NCI-H2107 treated with DMSO at 0.1 percent for 48 hours (cell line): ENCODE measurements around the gene RNFT2.

Experiments
- DNase-seq: peaks from one replicate; lab custom pipeline; 2025; ENCODE audit not compliant: unreplicated experiment; lab: John Stamatoyannopoulos, UW

RNFT2 gene

DNA sequence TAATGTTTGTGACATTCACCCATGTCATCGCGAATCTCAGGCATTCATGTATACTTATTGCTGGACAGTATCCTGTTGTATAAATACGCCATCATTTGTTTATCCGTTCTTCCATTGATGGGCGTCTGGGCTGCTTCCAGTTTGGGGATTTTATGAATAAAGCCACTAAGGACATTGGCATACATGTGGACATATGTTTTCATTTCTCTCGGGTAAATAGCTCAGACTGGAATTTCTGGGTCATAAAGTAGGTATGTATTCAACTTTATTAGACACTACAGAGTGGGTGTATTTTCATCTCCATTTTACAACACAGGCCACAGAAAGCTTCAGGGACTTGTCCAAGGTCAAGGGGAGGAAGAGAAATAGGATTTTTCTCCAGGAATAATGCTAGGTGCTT is 94.2 kb downstream of the RNFT2 start:
- DNase-seq, result no peak

DNA sequence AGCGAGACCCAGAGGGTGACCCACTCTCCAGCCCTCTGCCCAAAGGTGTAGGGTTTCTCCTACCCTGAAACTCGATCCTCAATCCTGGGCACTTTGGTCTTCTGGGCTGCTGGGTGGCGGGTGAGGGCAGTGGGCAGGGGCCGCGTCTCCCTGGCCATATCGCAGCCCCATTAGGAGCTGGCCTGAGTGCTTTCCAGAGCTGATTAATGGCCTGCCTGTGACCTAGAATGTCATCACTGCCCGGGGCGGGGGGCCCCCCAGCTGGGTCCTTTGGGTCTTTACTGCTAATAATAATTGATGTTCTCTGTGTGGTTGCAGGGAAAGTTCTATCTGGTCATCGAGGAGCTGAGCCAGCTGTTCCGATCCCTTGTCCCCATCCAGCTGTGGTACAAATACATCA is 95.4 kb downstream of the RNFT2 start:
- no peak for DNase-seq

DNA sequence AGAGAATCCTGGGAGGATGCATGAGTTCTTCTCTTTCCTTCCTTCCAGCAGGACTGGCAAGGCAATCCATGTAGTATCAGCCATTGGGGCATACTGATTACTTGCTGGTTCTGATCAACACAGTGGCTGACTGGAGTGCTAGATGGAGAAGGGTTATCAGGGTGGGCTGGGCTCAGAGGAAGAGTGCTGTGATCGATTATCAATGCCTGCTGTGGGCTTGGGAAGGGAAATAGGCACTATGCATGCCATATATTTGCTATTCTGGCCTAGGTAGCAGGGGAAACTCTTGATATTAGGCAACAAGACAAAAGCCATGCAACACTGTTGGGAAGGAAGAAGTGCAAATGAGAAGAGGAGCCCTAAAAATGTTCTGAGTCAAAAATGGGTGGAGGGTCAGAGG is 97.4 kb downstream of the RNFT2 start:
- no peak for DNase-seq

DNA sequence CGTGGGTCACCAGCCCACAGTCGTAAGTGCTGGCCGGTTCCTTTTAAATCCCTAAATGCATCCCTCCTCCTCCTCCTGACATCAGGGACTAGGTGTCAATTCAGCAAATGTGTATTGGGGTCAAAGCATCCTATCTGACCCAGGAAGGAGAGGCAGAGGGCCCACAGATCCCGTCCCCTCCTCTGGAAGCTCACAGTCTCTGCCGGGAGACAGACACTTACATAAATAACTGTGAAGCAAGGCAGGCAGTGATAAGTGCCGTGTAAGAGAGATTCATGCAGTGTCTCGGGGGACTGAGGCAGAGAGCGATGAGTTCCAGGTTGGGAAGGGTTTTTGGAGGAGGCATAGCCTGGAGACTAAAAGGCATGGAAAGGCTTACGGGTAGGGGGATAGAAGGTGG is 99.0 kb downstream of the RNFT2 start:
- DNase-seq, result no peak

DNA sequence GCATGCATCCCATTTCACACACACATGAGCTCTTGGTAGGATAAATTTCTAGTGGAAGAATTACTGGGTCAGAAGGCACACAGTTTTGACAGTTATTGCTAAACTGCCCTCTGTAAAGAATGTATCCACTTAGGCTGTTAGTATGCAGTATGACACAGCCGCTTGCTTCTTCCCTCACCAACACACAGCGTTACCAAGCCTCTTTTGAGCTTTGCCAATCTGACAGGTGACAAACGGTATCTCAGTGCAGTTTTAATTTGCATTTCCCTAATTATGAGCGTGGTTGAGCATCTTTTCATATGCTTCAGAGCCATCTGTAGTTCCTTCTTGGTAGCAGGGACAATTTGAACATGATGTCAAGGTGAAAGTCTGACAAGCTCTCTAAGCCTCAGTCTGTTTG is 100.2 kb downstream of the RNFT2 start:
- no peak for DNase-seq

DNA sequence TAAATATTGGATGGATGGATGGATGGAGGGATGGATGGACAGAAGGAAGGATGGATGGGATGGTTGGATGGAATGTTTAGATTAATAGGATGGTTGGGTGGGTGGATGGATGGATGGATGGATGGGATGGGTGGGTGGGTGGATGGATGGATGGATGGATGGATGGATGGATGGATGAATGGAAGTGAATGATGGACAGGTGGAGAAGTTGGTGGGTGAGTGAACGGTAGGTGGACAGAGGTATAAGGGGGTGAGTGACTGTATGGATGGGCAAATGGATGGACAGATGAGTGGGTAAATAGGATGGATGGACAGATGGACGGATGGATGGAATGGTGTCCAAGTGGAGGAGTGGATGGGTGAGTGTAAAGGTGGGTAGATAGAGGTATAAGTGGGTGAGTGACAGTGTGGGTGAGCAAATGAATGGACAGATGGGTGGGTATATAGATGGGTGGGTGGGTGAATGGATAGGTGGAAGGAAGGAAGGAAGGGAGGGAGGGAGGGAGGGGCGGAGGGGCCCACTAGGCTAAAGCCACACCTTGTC is 101.2 kb downstream of the RNFT2 start:
- no peak for DNase-seq

DNA sequence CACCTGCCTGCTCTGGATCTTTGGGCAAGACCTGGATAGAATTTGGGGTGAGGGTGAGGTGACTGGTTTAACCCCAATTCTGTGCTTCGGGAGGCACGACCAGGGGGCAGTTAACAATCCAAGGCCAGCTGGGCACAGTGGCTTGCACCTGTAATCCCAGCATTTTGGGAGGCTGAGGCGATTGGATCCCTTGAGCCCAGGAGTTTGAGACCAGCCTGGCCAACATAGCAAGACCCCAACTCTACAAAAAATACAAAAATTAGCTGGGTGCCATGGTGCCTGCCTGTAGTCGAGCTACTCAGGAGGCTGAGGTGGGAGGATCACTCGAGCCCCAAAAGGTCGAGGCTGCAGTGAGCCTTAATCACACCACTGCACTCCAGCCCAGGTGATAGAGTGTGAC is 105.0 kb downstream of the RNFT2 start:
- no peak for DNase-seq

DNA sequence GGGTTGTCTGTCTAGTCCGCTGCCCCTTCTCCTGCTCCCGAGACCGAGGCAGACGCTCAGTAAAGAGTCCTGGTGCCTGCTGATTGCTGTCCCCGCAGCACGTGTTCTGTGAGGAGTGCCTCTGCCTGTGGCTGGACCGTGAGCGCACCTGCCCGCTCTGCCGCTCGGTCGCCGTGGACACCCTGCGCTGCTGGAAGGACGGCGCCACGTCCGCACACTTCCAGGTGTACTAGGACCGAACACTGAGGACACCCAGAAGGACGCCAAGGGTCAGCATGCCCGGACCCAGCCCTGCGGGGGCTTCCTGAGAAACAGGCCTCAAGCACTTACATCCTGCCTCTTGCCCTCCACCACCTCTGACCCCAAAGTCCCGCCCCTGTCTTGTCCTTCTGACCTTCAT is 111.1 kb downstream of the RNFT2 start:
- no peak for DNase-seq

DNA sequence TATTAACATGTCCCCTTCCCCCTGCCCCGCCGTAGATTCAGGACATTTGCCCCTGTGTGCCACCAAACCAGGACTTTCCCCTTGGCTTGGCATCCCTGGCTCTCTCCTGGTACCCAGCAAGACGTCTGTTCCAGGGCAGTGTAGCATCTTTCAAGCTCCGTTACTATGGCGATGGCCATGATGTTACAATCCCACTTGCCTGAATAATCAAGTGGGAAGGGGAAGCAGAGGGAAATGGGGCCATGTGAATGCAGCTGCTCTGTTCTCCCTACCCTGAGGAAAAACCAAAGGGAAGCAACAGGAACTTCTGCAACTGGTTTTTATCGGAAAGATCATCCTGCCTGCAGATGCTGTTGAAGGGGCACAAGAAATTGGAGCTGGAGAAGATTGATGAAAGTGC is 114.2 kb downstream of the RNFT2 start:
- no peak for DNase-seq

DNA sequence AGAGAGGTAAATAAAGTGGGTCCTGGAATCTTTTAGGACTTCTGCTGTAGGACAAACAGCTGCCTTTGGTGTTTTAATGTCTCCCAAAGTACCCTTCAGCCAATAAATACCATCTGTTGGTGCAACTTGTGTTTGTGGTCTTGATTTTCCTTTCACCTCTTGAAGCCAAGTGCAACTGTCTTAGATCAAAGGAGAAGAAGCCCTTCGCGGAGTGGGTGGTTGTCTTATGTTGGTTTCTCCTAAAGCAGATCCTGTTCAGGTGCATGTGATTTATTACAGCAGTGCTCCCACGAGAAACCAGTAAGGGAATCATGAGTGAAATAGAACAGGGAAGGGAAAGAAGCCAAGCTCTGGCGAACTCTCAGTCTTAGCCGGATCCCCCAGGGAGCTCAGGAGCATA is 115.4 kb downstream of the RNFT2 start:
- no peak for DNase-seq

DNA sequence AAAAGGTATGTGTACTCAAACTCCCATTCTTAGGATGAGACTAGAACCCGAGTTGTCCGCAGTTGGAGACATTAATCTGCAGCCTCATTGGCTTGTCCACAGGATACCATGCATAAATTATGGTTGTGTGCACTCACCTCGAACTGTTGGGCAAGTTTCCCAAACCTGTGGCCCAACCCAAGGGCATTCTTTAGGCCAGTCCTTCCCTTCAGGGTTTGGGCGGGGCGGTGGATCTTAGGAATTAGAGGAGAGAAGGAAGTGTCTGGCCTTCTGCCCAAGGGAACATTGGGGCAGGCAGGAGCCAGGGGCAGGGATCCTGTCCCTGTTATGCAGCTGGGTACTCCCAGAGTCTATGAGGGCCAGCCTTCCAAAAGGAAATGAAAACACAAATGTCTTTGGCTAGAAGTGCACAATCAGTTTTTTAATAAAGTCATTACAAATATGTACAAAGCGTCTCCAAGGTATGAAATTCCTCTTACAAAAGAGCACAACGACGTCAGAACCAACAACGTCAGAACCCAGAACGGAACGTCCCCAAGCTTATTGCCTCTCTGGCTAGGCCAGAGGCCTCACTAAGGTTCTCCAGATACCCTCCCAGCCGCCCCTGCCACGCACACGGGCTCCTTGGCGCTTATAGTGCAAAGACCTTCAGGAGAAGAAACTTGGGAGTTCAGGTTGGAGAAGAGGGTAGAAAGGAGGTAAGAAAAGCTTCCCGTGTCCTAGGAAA is 117.8 kb downstream of the RNFT2 start:
- DNase-seq, result no peak

DNA sequence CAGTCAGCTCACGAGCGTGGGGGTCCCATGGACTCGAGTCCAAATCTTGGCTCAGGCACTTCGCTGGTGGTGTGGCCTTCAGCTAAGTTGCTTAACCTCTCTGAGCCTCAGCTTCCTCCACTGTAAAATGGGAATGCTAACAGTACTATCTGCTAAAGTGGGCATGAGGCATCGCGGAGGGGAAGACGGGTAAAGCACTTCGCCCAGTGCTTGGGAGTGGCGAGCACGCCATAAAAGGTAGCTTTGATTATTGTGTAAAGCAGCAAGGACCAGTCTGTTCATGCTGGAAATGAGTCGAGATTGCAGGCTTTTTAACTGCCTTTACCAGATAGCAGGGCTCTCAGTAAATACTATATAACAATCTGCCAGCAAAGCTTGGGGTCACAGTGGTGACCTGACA is 118.6 kb downstream of the RNFT2 start:
- no peak for DNase-seq

DNA sequence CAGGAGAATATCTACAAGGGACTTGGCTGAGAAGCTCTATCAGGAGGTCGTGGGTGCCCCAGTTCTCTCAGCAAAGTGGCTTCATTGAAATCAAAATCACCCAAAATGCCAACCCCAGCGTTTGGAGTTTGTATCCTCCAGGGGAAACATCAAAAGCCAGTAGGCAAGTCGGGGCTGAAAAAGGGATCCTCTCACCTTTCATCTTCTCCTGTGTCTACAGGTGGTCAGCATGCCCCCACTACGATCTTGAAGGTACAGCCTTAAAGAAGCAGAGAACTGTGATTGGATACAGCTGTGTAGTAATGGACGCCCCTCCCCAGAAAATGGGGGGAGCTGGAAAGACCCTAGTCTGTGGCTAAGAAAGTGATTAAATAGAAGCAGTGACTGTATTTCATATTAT is 121.0 kb downstream of the RNFT2 start:
- DNase-seq, result no peak

DNA sequence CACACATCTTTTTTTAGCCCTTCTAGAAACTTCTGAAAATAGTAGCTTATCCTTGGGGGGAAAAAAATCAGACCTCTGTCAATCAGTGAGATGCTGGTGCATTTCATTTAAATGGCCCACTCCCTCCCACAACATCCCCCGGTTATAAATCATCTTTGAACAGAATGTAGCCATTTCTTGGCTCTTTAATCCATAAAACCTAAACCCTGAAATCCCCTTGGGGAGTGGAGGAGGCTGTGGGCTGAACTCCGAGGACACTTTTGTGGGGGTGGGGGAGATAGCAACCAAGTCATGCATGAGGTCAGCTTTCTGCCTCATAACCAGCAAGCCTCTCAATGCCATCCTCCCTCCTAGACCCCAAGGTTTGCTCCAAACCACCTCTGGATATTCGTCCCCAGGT is 122.1 kb downstream of the RNFT2 start:
- no peak for DNase-seq

DNA sequence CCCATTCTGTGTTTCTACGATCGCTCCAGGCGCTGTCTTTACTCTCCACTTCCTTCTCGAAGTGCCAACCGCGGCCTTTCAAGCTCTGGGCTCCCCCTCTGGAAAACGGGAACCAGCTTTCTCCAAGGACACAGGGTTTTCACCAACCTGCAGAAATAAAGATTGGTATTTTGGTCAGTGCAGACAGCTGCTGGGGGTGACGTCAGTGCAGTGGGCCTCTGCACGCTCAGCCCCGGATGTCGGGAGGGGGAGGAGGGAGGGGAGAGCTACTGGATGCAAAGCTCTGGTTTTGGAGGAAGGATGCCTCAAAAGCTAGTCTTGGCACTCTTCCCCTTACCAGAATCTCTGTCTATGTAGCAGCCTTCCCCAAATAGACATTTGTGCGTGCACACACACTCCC is 123.2 kb downstream of the RNFT2 start:
- peak; percentile 23 for DNase-seq

DNA sequence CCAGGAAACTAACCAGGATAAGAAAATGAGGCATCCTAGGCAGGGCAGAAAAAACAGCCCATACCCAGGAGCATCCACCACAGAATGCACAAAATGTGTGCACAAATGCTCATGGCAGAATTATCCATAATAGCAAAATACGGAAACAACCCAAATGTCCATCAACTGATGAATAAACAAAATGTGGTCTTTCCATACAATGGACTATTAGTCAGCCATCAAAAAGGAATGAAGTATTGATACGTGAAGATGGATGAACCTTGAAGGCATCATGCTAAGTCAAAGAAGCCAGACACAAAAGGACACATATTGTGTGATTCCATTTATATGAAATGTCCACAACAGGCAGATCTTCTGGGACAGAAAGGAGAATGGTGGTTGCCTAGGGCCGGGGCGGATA is 124.1 kb downstream of the RNFT2 start:
- DNase-seq, result no peak

DNA sequence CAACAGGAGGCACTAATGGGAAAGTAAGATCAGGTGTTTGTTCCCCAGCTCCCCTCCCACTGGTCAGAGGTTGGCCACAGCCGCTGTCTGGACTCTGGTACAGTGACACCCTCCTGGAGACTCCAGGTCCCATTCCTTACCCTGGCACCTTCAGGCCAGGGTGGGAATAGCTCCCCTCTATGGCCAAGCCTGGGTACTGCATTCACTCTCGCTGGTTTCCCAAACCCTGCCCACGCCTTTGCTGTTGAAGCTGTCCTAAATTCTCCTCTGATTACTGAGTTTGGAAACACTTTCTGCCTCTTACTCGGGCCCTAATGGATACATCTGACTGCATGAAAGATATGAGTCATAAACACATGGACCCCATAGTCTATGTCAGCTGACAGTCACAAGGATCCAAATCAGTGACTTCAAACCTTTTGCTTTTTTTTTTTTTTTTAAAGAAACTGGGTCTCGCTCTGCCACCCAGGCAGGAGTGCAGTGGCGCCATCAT is 125.2 kb downstream of the RNFT2 start:
- DNase-seq, result no peak

DNA sequence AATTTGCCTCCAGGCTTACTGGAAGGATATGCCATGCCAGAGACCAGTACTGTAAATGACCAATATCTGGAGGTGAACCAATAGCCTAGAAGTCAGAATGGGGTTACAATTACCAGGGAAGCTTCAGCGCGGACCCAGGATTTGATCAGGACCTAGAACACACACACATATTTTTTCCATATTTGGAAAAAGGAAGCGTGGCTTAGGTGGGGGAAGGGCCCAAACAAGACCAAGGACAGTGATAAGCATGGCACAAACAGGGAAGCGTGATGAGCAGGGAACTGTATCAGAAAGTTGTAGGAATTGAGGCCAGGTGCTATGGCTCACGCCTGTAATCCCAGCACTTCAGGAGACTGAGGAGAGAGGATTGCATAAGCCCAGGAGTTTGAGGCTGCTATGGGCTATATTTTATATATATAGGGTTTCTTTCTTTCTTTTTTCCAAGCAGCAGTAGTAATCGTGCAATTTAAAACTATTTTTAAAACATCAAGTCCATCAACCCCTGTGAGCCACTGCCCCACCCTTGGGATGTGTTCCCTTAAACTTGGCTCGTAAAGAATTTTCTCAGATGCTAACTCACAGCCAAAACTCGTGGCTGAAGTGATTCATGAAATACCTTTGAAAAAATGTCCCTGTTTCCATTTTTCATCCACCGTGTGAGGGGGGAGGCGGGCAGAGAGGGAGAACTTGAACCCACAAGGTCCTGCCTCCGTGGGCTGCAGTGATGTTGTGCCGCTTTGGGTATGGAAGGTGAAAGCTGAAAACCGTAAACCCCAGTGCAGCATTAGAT is 126.5 kb downstream of the RNFT2 start:
- DNase-seq, result no peak

DNA sequence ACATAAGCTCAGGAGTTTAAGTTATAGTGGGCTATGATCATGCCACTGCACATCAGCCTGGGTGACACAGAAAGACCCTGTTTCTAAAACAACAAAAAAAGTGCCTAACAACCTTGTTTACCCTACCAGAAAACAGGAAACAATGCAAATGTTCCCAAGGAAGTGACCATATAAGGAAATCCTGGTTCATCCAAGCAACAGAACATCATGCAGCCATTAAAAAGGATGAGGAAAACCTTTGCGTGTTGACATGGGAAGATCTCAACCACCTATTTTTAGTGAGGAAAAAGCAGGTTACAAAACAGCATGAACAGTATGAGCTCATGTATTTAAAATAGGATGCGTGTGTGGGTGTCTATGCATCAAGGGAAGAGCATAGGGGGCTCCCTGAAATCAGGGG is 129.4 kb downstream of the RNFT2 start:
- no peak for DNase-seq

DNA sequence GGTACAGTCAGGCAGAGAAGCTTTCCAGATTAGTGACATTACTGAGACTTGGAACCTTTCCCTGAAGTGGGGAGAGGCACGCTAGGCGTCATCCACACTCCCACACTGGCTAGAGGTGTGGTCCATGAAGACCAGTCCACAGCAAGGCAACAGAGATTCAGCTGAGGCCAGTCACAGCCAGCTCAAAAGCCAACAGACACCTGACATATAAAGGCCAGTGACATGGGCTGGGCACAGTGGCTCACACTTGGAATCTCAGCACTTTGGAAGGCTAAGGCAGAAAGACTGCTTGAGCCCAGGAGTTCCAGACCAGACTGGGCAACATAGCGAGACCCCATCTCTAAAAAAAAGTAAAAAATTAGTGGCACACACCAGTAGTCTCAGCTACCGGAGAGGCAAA is 132.2 kb downstream of the RNFT2 start:
- DNase-seq, result no peak

DNA sequence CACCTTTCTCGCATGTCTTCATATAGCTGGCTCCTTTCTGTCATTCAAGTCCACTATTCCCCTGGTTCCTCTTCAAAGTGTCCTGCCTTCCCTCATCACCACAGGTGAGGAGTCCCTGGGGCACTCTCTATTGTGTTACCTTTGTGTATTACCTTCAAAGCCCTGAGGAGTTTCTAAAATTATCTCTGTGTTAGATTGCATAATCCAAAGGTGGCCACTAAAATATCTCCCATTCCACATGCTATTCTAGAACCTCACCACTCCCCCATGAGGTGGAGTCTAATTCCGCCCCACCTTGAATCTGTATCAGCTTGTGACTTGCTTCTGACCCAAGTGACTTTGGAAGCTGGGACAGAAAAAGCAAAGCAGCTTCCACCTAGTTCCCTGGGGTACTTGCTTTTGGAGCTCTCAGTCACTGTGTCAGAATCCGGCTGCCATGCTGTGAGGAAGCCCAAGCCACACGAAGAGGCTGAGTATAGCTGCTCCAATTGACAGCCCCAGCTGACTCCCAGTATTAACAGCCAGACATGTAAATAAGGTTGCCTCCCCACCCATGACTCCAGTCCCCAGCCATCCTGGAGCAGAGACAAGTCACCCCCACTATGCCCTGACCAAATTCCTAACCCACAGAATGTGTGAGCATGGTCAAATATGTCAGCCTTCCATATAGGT is 136.3 kb downstream of the RNFT2 start:
- DNase-seq, result no peak
